ENCODE measurements around the gene DARS1. TPM values are rescaled to one million over a fixed set of nuclear protein-coding genes. Genes with fewer than 3 reads are reported as not detected.

The DARS1 gene
- total RNA-seq, 1 donor = 98.2 TPM

GRCh38 chr2:135993421-135993820 is 8.0 kb upstream of the DARS1 start:
- no peak overlapping the region for H3K4me3 ChIP-seq (ENCODE audit: low read depth, low read length)
- TF ChIP-seq, protein P1, sequence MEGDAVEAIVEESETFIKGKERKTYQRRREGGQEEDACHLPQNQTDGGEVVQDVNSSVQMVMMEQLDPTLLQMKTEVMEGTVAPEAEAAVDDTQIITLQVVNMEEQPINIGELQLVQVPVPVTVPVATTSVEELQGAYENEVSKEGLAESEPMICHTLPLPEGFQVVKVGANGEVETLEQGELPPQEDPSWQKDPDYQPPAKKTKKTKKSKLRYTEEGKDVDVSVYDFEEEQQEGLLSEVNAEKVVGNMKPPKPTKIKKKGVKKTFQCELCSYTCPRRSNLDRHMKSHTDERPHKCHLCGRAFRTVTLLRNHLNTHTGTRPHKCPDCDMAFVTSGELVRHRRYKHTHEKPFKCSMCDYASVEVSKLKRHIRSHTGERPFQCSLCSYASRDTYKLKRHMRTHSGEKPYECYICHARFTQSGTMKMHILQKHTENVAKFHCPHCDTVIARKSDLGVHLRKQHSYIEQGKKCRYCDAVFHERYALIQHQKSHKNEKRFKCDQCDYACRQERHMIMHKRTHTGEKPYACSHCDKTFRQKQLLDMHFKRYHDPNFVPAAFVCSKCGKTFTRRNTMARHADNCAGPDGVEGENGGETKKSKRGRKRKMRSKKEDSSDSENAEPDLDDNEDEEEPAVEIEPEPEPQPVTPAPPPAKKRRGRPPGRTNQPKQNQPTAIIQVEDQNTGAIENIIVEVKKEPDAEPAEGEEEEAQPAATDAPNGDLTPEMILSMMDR (IDR thresholded peaks at IDR 0.05; ENCODE audit: insufficient read depth, low read length) = no peak
- DNase-seq (ENCODE audit: low read depth) = no peak

GRCh38 chr2:135991861-135992260 is 6.4 kb upstream of the DARS1 start:
- no peak overlapping the region for H3K4me3 ChIP-seq (ENCODE audit: low read depth, low read length)
- TF ChIP-seq, protein P1 (IDR thresholded peaks at IDR 0.05; ENCODE audit: insufficient read depth, low read length) = no peak
- DNase-seq (ENCODE audit: low read depth) = no peak

- TF ChIP-seq, protein P1 (IDR thresholded peaks at IDR 0.05; ENCODE audit: insufficient read depth, low read length) = no peak
- H3K4me3 ChIP-seq (ENCODE audit: low read depth, low read length) = no peak overlapping the region
- DNase-seq (ENCODE audit: low read depth) = no peak
Observed at GRCh38 chr2:135987441-135987840, 2.0 kb upstream of the DARS1 start.

DNA sequence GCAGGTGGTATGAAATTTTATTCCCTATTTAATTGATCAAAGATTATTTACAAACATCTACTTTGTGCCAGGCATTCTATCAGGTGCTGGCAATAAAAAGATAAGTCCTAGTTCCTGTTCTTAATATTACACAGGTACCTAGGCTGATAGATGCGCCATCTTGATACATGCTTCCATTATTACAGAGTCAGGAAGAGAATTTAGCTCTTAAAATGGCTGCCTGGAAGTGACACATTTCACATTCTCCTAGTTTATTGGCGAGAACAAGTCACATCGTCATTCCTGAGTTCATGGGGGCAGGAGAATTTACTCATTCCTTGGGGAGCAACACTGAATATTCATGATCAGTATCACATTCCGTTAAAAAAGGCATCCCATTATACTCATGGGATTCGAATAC is 1.1 kb upstream of the DARS1 start:
- no peak for DNase-seq (ENCODE audit: low read depth)
- no peak overlapping the region for H3K4me3 ChIP-seq (ENCODE audit: low read depth, low read length)
- TF ChIP-seq, protein P1 (IDR thresholded peaks at IDR 0.05; ENCODE audit: insufficient read depth, low read length) = no peak

DNA sequence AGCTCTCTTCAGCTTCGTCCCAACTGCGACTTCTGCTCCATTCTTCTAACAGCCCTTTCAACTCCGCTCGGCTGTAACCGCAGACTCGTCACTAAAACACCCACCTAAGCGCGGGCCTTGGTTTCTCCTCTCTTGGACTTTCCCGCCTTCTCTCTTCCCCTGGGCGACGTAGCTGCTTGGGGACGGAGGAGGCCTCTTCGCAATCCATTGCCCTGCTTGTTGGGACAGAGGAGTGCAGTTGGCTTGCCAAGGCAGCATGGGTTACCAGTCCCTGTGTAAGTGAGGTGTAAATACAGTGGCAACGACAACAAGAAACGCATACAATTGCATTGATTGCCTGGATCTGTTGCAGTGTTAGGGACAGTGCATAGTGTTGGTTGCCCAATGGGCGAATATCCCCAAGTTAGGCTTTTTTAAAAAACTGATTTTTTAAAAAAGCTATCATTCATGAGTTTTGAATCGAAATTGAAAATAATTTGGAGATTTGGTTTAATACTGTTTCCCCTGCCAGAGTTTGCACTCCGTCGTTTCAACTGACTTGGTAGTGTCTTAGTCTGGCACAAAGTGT is 484 bp upstream of the DARS1 start:
- TF ChIP-seq, protein P1 (IDR thresholded peaks at IDR 0.05; ENCODE audit: insufficient read depth, low read length) = no peak
- peak overlapping the region; percentile 95 for H3K4me3 ChIP-seq (ENCODE audit: low read depth, low read length)
- no peak for DNase-seq (ENCODE audit: low read depth)

DNA sequence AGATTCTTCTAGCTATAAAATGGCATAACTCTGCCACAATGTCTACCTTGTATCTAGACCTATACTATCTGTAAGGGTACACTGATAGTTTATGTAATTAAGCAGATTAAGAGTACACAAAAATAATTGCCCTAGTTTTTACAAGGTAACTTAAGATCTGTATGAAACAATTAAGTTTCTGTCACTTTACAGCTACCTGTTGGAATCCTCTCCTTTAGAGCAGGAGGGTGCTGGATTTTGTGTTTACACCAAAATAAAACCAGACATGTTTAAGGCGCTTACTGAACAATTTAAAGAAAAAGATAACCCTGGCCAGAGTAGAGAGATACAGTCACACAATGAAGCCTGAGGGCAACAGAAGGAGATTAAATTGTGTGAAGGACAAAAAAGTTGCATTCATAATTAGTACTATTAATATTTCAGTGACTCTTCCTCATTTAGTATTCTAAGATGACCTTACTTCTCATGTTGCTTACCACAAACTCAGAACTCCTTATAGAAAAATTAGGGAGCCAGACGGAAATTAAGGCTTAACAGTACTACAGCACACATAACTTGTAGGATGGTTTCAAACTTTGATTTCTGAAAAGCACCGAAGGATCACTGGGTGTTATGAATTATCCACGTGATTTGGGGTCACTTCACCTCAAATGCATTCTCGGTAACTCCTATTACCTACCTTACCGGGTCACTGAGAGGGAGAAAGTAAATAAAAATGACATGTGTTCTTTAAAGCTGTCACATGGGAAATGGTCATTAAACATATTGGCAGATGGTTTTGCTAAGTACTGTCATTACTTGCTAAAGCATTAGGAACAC is 1.0 kb downstream of the DARS1 start:
- no peak for DNase-seq (ENCODE audit: low read depth)
- TF ChIP-seq, protein P1 (IDR thresholded peaks at IDR 0.05; ENCODE audit: insufficient read depth, low read length) = no peak
- peak overlapping the region; percentile 95 for H3K4me3 ChIP-seq (ENCODE audit: low read depth, low read length)

All from fibroblast of the aortic adventitia (primary cell).